ENCODE results near the gene ABCC8.

ABCC8 gene

DNA sequence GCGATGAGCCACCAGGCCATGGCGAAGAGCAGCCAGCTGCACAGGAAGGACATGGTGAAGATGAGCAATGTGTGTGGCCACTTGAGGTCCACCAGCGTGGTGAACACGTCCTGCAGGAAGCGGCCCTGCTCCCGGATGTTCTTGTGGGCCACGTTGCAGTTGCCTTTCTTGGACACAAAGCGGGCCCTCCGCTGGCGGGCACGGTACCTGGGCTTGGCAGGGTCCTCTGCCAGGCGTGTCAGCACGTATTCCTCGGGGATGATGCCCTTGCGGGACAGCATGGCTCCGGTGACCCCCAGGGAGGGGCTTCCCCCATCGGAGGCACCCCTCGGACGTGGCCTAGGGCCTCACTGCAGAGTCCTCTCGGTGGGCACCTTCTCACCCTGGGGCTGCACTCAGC, 88.8 kb downstream of the ABCC8 start:
- no peak for DNase-seq (ENCODE audit: low spot score)

DNA sequence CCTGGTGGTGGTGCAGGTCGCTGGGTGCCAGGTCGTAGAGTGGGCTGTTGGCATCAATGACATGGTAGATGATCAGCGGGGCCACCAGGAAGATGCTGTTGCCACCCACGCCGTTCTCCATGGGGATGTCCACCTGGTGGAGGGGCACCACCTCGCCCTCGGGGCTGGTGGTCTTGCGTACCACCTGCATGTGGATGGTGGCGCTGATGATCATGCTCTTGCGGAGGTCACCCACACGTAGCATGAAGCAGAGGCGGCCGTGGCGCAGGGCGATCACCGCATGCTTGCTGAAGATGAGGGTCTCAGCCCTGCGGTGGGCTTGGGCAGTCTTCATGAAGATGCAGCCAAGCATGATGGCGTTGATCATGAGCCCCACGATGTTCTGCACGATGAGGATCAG, 89.4 kb downstream of the ABCC8 start:
- DNase-seq (ENCODE audit: low spot score) = no peak

DNA sequence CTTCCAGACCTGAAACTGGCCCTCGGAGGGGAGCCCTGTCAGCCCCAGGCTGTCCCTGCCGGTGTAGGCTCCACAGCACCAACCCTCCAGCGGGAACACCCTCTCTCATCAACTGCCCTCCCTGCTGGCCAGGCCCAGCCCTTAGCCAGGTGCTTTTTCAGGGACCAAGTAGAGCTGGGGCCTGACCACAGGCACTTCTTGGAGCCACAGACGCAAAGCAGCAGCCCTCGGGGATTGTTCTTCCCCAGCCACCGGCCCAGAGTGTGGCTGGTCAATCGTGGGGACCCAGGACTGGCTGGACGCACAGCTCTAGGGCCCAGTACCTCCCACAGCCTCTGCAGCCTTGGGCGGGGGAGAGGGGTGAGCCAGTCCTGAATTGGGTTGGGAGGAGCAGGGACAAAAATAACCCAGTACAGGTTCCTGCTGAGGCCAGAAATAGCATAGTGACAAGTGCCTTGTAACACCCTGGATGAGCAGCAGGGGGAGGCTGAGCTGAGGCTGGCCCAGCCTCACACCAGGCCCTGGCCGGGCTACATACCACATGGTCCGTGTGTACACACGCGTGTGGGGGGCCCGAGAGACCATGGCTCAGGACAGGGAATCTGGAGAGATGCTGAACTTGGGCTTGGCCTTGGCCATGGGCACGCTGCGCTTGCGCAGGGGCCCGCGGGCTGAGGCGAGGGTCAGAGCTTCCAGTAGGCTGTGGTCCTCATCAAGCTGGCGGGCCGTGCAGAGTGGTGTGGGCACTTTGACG, 90.1 kb downstream of the ABCC8 start:
- DNase-seq (ENCODE audit: low spot score) = peak; percentile 73

DNA sequence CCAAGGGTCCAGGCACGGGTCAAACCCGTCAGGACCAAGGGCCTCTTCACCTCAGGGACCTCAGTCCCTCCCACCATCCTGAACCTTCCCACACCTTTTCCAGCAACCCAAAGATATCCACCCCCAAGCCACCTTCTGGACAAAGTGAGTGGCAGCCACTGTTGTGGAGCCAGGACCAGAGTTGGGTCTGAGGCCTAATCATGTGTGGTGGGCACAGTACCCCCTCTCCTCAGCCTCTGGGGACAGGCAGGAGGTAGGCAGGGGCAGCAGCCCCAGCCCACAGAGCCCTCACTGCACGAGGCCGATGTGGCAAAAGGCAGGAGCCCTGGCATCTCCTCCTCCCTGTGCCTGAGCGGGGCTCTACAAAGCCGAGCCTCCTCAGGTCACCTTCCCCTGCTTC, 90.7 kb downstream of the ABCC8 start:
- no peak for DNase-seq (ENCODE audit: low spot score)

DNA sequence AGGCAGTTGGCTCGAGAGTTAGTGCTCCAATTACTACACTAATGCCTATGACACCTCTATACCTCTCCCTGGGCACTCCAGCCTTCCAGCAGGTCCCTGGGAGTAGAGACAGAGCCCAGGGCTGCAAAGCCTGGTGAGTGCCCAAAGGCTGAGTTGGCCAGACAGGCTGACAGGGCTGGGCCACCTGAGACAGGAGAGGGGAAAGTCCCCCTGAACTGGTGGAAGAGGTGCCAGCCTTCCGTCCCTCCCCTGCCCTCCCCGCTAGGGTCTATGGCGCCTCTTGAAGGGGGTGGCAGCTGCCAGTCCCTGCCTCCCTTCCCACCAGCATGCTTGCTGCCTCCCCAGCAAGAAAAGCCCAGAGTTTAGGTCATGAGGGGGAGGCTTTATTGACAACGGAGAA, 91.2 kb downstream of the ABCC8 start:
- no peak for DNase-seq (ENCODE audit: low spot score)

DNA sequence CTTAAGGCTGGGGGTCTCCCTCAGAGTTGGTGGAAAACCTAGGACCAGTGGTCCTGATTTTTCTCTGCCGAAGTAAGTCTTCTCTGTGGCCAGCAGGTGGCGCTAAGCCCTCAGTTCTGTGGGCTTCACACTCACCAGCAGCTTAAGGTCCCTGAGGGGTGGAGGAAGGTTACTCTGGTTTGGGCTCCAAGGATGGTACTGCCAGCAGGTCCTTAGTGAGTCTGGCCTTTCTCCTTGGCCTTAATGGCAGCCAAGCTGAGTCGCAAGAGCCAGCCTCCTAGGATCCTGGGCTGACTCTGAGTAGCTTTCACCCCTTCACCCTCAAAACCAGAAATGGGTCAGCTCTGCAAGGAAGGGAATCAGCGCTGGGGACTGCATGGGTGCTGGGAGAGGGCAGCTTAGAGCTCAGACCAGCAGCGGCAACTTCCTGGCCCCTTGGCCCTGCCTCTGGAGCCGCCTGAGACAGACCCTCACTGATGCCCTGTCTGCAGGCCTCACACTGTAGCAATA, 92.6 kb downstream of the ABCC8 start:
- DNase-seq (ENCODE audit: low spot score) = peak; percentile 90

DNA sequence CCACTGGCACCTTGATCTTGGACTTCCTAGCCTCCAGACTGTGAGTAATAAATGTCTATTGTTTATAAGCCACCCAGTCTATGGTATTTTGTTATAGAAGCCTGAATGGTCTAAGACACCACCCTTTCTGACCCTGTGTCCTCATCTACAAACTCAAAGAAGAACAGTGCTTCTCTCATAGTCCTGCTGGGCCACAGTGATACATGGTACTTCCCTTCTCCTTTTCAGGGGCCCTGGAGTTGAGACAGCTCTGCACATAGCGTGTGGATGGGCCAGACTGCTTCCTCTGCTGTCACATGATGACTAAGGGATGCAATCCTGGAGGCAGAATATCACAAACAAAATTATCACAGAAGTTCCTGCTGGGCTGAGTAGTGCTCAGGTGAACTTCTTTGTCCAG, 93.2 kb downstream of the ABCC8 start:
- no peak for DNase-seq (ENCODE audit: low spot score)

DNA sequence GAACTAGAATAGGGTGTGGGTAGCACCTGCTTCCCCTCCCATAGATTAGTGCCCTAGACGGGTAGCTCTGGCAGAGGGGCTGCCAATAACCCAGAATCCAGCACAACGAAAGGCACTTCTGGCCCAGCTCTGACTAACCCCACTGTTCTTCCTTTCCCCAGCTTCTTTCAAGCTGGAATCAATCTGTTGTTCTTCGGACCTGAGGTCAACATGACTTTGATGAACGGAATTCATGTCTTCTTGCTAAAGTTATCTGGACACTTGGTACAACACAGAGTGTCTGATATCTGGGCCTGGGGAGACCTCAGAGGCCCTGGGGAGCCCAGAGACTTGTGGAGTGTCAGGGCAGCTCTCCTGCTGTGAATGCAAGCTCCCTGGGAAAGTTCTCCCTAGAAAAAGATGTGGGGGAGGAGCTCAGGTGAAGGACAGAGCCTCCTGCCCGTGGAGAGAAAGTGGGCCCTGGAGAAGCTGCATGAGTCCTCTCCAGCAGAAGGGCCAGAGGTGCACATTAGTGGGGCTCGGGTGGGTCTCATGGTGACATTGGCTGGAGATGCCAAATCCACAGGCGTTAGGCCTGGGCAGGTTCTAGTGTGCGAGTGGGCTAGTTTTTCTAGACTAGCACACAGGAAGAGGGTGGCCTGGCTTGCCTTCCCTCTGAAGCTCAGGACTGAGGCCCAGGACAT, 94.5 kb downstream of the ABCC8 start:
- no peak for DNase-seq (ENCODE audit: low spot score)

DNA sequence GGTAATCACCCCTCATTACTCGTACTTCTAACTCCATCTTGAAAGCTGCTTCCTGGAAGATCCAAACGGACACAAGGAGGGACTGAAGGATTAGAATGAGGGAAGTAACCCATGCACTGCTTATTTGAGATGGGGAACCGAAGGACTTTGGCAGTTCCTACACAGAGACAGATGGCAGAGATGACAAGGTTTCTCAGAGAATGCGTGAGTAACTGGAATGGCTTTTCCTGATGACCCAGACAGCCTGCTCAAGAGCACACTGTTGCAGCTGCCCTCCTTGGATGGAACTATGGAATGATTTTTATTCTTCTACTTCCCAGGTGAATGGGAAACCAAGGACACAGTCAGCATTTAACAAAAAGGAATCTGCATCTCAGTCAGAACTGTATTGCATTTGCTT, 95.5 kb downstream of the ABCC8 start:
- DNase-seq (ENCODE audit: low spot score) = no peak

DNA sequence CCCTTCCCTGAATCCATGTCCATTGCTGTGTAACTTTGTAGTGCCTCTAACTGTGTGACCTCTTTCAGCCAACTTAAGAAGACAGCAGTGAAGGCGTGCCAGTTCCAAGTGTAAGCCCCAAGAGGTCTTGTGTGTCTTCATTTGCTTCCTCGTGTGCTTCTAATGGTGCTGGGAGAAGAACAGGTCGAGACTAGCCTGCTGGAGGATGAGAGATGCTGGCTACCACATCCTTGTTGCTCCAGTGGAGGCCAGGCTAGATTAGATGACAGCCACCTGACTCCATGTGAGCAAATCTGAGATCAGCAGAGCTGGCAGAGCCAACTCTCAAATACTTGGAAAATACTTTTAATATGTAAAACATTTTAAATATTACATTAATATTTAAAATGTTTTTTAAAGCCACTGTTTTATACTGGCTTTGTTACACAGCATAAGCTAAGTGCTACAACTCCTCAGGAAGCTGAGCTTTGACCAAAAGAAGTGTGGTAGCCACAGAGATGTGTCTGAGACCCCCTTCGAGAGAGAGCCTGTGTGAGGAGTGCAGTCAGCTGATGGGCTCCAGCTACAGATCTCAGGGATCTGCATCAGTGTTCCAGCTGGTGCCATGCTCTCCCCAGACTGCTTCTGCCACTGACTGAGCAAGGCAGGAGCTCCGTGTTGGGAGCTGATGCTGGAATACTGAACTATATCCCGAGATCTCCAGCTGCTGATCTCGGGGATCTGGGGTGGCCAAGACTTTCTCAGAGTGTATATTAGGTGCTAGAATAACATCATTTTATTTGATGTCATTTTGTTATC, 97.1 kb downstream of the ABCC8 start:
- no peak for DNase-seq (ENCODE audit: low spot score)

DNA sequence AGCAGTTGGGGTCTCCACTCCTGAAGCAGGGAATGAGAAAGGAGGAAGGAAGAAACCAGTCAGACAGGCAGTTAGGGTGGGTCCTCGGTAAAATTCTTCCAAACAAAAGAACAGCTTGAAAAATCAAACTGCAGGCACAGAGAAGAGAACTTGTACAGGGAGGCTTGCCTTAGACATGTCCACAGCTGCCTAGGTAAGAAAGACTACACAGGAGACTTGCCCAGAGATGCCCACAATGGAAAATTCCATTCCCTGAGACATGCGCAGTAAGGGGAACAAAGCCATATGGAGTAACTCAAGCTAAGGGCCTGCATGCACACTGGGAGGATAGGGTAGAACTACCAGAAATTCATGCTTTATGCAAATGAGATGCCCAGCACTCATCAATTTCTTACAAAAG, 98.0 kb downstream of the ABCC8 start:
- no peak for DNase-seq (ENCODE audit: low spot score)

DNA sequence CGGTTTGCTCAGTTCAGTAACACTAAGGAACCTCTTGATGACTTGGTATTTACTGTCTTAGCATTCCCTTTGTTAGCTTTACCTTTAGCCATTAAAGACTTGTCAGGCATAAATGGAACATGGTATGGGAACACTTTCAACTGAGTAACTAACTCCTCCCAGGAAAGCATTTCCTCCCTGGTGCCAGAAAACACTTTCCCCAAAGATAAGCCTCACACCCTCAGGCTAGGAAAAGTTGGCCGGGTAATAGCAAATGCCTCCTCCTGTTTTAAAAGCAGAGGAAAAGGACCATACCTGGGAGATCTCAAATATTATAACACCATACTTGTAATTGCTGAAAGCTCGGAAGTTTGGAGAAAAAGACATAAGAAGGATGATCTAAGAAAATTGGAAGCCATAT, 100.2 kb downstream of the ABCC8 start:
- DNase-seq (ENCODE audit: low spot score) = no peak

DNA sequence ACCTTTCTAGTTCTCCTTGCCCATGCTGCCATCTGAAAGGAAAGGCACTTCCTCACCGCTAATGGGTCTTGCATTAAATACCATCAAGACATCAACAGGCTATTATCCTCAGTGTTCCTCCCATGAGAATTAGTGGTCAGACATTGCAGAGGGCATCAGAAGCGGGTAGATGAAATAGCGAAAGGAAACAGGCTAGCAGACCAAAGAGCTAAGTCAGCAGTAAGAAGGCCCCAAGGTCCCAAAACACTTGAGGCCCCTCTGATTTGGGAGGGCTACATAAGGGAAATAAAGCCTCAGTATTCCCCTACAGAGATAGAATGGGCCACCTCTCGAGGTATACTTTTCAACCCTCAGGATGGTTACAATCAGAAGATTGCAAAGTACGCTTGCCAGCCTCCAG, 101.1 kb downstream of the ABCC8 start:
- no peak for DNase-seq (ENCODE audit: low spot score)

DNA sequence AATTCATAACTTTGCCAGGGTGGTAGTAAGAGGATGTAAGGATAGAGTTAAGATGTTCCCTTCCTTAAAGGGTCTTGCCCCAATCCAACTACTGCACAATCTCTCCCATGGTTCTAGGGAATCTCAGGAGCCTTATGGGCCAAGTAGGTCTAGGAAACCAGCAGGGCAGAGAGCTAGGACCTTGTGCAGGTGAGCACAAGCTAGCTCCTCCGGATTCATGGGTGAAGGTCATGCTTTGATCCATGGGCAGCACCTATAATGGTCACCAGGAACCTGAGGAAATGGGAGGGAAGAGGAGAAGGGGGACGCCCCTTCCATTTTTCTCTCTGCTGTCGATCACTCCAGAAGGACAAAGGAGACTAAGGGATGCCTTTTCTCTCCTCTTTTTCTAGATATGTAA, 105.0 kb downstream of the ABCC8 start:
- DNase-seq (ENCODE audit: low spot score) = no peak

DNA sequence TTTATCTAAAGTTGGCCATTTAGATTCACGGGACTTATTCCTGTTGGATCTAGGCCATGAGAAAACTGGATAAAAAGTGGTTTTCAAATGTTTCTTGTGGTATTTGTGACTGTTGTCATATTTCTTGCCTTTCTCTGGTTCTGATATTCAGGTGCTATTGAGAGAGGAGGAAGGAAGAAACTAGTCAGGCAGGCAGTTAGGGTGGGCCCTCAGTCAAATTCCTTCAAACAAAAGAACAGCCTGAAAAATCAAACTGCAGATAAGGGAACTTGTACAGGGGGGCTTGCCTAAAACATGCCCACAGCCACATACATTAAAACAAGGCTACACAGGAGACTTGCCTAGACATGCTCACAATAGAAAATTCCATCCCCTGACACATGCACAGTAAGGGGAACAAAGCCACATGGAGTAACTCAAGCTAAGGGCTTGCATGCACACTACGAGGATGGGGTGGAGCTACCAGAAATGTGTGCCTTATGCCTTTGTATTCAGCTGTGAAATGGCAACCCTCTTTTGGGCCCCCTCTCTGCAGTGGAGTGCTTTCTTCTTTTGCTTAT, 106.9 kb downstream of the ABCC8 start:
- no peak for DNase-seq (ENCODE audit: low spot score)

DNA sequence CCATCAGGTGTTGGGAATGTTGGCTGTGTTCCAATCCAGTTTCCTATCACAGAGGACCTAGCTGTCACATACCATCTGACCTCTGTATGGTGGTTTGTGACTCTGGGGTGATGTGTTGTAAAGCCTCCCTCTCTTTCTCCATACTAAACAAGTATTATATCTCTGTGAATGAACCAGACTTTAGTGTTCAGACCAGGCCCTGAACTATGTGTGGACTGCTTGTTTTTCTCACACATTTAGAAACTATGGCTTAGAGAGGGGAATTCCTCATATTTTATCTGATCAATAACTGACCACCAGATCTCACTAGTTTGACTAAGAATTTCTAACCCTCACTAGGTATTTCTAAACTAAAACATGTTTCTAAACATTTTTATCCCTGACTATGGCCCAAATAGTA, 107.6 kb downstream of the ABCC8 start:
- no peak for DNase-seq (ENCODE audit: low spot score)

DNA sequence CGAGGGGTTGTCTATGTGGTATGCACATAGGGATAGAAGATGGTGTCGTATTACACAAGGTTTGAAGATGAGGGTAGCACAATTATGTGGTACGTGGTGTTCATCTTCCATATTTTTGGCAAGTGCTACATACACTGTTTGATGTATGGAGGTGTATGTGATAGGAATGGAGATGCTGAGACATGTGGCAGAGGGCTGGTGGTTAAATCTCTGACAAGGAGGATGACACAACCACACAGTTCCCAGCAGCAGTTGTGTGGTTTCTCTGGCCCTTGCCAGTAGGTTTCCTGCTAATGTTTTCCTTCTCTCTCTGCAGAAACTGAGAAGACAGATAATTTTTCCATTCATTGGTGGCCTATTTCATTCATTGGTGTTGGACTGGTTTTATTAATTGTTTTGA, 108.1 kb downstream of the ABCC8 start:
- no peak for DNase-seq (ENCODE audit: low spot score)

DNA sequence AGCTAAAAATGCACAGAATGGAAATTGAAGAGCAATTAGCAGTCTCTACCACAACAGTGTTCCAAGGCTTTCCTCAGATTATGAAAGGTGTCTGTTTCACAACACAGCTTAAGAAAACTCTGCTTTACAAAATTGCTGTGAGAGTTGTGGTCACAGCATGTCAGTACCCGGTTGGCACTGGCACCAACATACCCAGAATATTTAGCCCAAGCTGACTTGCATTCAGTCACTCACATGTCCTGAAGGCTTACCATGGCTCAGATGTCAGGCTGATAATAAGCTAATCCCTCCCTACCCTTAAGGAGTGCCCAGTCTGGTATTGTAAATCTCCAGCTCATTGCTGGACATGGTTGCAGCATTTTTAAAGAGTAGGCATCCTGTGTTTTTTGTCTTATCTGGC, 110.2 kb downstream of the ABCC8 start:
- DNase-seq (ENCODE audit: low spot score) = no peak

DNA sequence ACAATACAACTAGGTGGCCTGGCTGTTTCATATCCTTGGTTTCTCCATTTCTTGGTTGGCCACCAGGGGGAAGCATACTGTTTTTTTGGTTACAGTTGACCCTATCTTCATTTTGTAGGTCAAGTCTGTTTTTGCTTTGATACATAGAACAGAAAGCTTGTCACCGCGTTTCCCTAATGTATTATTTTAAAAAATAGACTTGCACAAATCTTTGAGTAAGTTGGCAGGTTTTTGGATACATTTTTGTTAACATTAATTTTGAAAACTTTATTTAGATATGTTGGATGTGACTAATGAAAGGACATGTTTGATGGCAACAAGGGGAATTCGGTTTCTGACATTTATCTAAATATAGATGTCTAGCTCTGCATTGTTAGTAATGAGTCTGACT, 122.0 kb downstream of the ABCC8 start:
- DNase-seq (ENCODE audit: low spot score) = peak; percentile 82

DNA sequence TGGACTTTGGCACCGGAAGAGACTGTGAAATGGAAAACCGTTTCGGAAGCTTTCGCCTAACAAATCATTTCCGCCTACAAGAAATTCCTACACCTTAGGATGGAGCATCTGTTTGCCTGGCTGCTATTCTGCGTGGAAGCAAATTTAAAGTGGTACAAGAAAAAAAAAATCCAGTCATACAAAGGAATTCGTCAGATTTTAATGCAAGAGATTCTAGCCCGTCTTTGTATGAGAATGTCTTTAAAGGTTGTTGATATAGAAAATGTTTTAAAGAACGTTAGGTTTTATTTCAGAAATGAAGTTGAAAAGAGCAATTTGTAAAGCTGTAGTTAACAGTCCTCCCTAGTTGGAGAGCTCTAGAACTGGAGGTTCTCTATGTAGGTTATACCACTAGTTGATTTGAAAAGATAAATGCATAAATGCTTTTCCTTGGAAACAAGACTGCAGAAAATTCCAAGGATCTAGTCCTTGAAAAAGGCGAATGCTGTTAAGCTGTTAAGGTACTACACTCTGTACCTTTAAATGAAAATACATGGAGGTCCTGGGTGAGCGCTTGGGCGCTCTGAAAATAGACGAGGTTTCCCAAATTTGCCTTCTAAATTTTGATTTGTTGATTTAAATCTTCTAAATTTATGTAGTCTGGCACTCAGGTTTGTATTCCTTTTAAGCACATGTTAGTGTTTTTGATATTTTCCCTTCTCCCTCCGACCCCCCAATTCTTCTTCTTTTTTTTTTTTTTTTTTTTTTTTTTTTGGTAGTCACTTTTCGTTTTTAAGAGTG, 122.6 kb downstream of the ABCC8 start:
- peak; percentile 33 for DNase-seq (ENCODE audit: low spot score)
